Measurements from ENCODE around the gene RPS16. TPM values are rescaled to one million over a fixed set of nuclear protein-coding genes. Genes with fewer than 3 reads are reported as not detected.

The RPS16 gene
- total and polyA plus RNA-seq, 2 of the 13 experiments (the other 11 are each of a cell fraction or from before 2014, with no cell fraction given), result 488 to 2,583 TPM

DNA sequence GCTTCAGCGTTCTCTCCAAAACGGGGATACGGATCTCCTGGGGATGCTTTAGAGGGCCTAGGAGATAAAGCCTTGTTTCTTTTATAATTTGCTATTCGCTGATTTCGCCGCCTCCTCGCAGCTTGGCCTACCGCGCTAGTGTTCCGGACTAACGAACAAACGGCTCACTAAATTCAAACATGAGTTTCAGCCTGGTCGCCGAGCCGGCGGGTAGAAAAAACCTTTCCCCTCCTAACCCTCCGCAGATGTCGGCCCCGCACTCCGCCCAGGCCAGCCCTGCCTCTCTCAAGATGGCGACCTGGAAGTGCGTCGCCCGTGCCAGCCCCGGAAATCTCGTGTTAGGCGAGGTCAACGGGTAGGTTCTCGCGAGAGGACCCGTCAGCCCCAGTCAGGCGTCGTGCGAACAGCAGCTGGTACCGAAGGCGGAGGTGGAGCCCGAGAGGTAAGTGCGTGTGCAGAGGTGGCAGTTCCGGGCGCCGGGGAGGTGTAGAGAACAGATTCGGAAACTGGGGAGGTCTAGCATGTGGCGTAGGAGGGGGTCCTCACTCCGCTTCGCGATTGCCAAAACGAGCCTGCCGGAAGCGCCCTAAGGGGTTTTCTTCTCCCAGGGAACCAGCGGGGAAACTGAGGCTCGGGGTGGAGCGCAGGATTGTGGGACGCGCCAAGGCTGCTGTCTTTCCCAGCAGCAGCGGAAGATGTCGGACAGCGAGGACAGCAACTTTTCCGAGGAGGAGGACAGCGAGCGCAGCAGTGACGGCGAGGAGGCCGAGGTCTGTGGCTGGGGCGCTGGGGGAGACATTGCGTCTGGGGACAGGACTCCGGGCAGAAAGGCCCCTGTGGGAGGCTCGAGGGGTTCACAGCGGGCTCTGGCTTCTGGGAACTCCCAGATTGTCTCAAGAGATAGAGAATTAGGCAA is 9.7 kb upstream of the RPS16 start, which contains the start of gene SUPT5H (continued):
- TF ChIP-seq THAP11 (CRISPR knock-in tag; IDR thresholded peaks at IDR 0.05), result peak; percentile 95
- TF ChIP-seq, protein P1, sequence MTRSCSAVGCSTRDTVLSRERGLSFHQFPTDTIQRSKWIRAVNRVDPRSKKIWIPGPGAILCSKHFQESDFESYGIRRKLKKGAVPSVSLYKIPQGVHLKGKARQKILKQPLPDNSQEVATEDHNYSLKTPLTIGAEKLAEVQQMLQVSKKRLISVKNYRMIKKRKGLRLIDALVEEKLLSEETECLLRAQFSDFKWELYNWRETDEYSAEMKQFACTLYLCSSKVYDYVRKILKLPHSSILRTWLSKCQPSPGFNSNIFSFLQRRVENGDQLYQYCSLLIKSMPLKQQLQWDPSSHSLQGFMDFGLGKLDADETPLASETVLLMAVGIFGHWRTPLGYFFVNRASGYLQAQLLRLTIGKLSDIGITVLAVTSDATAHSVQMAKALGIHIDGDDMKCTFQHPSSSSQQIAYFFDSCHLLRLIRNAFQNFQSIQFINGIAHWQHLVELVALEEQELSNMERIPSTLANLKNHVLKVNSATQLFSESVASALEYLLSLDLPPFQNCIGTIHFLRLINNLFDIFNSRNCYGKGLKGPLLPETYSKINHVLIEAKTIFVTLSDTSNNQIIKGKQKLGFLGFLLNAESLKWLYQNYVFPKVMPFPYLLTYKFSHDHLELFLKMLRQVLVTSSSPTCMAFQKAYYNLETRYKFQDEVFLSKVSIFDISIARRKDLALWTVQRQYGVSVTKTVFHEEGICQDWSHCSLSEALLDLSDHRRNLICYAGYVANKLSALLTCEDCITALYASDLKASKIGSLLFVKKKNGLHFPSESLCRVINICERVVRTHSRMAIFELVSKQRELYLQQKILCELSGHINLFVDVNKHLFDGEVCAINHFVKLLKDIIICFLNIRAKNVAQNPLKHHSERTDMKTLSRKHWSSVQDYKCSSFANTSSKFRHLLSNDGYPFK (CRISPR knock-in tag; IDR thresholded peaks at IDR 0.05; ENCODE audit: borderline replicate concordance), result peak; percentile 100
- TF ChIP-seq GABPA (IDR thresholded peaks at IDR 0.05; ENCODE audit: low read depth, low read length), result peak; percentile 83
- peak; percentile 95 for TF ChIP-seq GABPA (CRISPR knock-in tag; IDR thresholded peaks at IDR 0.05; ENCODE audit: low read depth)
- 0 out of 2 replicates have a peak, but pooled peaks have one; percentile 38 for TF ChIP-seq ZNF792 (CRISPR knock-in tag; IDR thresholded peaks at IDR 0.05)
- TF ChIP-seq, protein P2, sequence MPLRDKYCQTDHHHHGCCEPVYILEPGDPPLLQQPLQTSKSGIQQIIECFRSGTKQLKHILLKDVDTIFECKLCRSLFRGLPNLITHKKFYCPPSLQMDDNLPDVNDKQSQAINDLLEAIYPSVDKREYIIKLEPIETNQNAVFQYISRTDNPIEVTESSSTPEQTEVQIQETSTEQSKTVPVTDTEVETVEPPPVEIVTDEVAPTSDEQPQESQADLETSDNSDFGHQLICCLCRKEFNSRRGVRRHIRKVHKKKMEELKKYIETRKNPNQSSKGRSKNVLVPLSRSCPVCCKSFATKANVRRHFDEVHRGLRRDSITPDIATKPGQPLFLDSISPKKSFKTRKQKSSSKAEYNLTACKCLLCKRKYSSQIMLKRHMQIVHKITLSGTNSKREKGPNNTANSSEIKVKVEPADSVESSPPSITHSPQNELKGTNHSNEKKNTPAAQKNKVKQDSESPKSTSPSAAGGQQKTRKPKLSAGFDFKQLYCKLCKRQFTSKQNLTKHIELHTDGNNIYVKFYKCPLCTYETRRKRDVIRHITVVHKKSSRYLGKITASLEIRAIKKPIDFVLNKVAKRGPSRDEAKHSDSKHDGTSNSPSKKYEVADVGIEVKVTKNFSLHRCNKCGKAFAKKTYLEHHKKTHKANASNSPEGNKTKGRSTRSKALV (CRISPR knock-in tag; IDR thresholded peaks at IDR 0.05), result peak; percentile 64; the same call in 1 of the 2 replicates
- TF ChIP-seq, protein P3, sequence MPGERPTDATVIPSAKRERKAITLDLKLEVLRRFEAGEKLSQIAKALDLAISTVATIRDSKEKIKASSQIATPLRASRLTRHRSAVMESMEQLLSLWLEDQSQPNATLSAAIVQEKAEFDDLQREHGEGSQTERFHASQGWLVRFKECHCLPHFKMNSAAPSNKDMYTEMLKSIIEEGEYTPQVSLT (CRISPR knock-in tag; IDR thresholded peaks at IDR 0.05; ENCODE audit: borderline replicate concordance, low read depth), result no peak
- TF ChIP-seq REL (CRISPR knock-in tag; conservative IDR thresholded peaks at IDR 0.05), result no peak; the same call in 1 of the 2 replicates
- TF ChIP-seq ARID2 (CRISPR knock-in tag; IDR thresholded peaks at IDR 0.05; ENCODE audit: borderline replicate concordance), result 0 out of 2 replicates have a peak, but pooled peaks have one; percentile 60
- TF ChIP-seq SIN3B (IDR thresholded peaks at IDR 0.05; ENCODE audit: low read length), result no peak
- no peak for TF ChIP-seq U2AF1 (optimal IDR thresholded peaks at IDR 0.05; ENCODE audit: low read depth, low read length)
- no peak for TF ChIP-seq ZNF75D (CRISPR knock-in tag; IDR thresholded peaks at IDR 0.05; ENCODE audit: borderline replicate concordance)
- TF ChIP-seq, protein P4, sequence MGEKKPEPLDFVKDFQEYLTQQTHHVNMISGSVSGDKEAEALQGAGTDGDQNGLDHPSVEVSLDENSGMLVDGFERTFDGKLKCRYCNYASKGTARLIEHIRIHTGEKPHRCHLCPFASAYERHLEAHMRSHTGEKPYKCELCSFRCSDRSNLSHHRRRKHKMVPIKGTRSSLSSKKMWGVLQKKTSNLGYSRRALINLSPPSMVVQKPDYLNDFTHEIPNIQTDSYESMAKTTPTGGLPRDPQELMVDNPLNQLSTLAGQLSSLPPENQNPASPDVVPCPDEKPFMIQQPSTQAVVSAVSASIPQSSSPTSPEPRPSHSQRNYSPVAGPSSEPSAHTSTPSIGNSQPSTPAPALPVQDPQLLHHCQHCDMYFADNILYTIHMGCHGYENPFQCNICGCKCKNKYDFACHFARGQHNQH (CRISPR knock-in tag; IDR thresholded peaks at IDR 0.05), result peak; percentile 75; the same call in 1 of the 2 replicates
- TF ChIP-seq, protein P5, sequence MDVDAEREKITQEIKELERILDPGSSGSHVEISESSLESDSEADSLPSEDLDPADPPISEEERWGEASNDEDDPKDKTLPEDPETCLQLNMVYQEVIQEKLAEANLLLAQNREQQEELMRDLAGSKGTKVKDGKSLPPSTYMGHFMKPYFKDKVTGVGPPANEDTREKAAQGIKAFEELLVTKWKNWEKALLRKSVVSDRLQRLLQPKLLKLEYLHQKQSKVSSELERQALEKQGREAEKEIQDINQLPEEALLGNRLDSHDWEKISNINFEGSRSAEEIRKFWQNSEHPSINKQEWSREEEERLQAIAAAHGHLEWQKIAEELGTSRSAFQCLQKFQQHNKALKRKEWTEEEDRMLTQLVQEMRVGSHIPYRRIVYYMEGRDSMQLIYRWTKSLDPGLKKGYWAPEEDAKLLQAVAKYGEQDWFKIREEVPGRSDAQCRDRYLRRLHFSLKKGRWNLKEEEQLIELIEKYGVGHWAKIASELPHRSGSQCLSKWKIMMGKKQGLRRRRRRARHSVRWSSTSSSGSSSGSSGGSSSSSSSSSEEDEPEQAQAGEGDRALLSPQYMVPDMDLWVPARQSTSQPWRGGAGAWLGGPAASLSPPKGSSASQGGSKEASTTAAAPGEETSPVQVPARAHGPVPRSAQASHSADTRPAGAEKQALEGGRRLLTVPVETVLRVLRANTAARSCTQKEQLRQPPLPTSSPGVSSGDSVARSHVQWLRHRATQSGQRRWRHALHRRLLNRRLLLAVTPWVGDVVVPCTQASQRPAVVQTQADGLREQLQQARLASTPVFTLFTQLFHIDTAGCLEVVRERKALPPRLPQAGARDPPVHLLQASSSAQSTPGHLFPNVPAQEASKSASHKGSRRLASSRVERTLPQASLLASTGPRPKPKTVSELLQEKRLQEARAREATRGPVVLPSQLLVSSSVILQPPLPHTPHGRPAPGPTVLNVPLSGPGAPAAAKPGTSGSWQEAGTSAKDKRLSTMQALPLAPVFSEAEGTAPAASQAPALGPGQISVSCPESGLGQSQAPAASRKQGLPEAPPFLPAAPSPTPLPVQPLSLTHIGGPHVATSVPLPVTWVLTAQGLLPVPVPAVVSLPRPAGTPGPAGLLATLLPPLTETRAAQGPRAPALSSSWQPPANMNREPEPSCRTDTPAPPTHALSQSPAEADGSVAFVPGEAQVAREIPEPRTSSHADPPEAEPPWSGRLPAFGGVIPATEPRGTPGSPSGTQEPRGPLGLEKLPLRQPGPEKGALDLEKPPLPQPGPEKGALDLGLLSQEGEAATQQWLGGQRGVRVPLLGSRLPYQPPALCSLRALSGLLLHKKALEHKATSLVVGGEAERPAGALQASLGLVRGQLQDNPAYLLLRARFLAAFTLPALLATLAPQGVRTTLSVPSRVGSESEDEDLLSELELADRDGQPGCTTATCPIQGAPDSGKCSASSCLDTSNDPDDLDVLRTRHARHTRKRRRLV (CRISPR knock-in tag; IDR thresholded peaks at IDR 0.05), result peak; percentile 77
- TF ChIP-seq ZNF230 (CRISPR knock-in tag; IDR thresholded peaks at IDR 0.05), result peak; percentile 85; the same call in 1 of the 2 replicates
- no peak for TF ChIP-seq ZNF644 (CRISPR knock-in tag; IDR thresholded peaks at IDR 0.05; ENCODE audit: low read depth)
- TF ChIP-seq HOXA7 (CRISPR knock-in tag; IDR thresholded peaks at IDR 0.05), result no peak

All from HepG2 (cell line).